ENCODE data around the gene HOXD13. TPM values are rescaled to one million over a fixed set of nuclear protein-coding genes. Genes with fewer than 3 reads are reported as not detected.

The HOXD13 gene
- total and polyA plus RNA-seq, 9 donors = 0.05 to 0.45 (median 0.10) TPM; not detected in 3

- peak; percentile 90 for DNase-seq
- H3K9me3 ChIP-seq (replicated peaks; ENCODE audit: control insufficient read depth, low read depth, low read length) = no peaks in the 10 kb centered on the region
- peaks cover 29% of the 10 kb centered on the region for H3K4me1 ChIP-seq (ENCODE audit: control insufficient read depth, insufficient read depth, low read length)
- H3K27me3 ChIP-seq (ENCODE audit: control insufficient read depth, insufficient read depth, low read length) = peaks cover 93% of the 10 kb centered on the region
- WGBS (ENCODE audit: insufficient coverage) = 4% methylated on average over 59 of the region's 66 CpGs
- peak within 1 kb of the TSS; percentile 21 for H3K4me3 ChIP-seq (ENCODE audit: low read length)
- H3K27ac ChIP-seq (ENCODE audit: low read length) = peak within 1 kb of the TSS; percentile 10
- no peaks in the 10 kb centered on the region for H3K36me3 ChIP-seq (ENCODE audit: control insufficient read depth, insufficient read depth, low read length)
These were observed 23.6 kb downstream of the HOXD13 start, which contains the start of gene HOXD10 for GRCh38 chr2:176115883-176116813. Gene HOXD10, plus strand, starts transcription at chr2:176116778. Its CDS starts 56 bp downstream, at chr2:176116834.

- no peak overlapping the region for H3K4me3 ChIP-seq (ENCODE audit: low read length)
- H3K9me3 ChIP-seq (replicated peaks; ENCODE audit: control insufficient read depth, low read depth, low read length) = no peaks in the 10 kb centered on the region
- H3K36me3 ChIP-seq (ENCODE audit: control insufficient read depth, insufficient read depth, low read length) = no peaks in the 10 kb centered on the region
- H3K27ac ChIP-seq (ENCODE audit: low read length) = no peak overlapping the region
- WGBS (ENCODE audit: insufficient coverage) = 18% methylated on average over 40 of the region's 40 CpGs
- H3K4me1 ChIP-seq (ENCODE audit: control insufficient read depth, insufficient read depth, low read length) = peaks cover 30% of the 10 kb centered on the region
- no peak for DNase-seq
- H3K27me3 ChIP-seq (ENCODE audit: control insufficient read depth, insufficient read depth, low read length) = peaks cover 94% of the 10 kb centered on the region
These were observed 24.8 kb downstream of the HOXD13 start for GRCh38 chr2:176117162-176117822.

DNA sequence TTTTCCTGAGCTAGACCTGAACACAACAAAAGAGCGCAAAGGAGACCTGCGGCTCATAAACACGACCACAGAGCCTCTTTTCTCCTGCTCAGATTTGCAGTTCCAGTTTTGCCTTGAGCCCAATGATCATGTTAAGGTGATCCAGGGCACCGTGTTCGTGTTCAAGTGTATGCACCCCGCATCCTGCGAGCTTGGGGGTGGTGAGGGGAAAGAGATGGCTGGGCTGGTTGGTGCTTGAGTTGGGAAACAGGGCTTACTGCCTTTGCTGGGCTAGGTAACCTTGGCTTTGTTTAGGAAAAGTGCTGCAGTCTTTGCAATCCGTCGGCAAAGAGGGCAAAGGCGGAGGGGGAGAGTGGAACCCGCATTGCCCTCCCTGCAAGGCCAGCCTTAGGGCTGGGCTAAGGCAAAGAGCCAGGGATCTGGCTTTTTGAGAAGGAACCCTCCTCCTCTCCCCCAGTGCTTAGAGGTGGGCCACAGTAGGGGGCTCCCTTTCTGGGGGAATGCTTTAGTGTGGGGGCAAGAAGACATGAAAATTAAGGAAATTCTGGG lies 25.4 kb downstream of the HOXD13 start:
- WGBS (ENCODE audit: insufficient coverage) = 24% methylated on average over 7 of the region's 11 CpGs

DNA sequence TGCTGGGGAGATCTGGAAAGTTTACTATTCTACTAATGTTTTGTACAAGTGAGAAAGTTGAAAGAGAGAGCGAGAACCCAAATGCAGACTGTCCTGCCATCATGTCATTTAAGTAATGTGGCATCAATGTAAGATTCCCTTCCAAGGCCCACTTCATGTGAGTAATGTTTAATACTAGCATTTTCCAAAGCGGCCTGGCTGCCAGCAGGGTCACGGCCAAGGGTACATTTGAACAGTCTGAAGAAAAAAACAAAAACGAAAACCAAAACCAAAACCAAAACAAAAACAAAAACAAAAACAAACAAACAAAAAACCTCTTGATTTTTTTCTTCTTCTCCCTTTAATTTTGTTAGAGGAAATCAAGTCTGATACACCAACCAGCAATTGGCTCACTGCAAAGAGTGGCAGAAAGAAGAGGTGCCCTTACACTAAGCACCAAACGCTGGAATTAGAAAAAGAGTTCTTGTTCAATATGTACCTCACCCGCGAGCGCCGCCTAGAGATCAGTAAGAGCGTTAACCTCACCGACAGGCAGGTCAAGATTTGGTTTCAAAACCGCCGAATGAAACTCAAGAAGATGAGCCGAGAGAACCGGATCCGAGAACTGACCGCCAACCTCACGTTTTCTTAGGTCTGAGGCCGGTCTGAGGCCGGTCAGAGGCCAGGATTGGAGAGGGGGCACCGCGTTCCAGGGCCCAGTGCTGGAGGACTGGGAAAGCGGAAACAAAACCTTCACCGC lies 26.2 kb downstream of the HOXD13 start:
- no peak for DNase-seq
- Histone ChIP-seq H3K36me3 (ENCODE audit: control insufficient read depth, insufficient read depth, low read length) (no peaks in the 10 kb centered on the region), H3K27ac (ENCODE audit: low read length) (no peak overlapping the region), H3K4me3 (ENCODE audit: low read length) (no peak overlapping the region), H3K4me1 (ENCODE audit: control insufficient read depth, insufficient read depth, low read length) (peaks cover 27% of the 10 kb centered on the region), H3K27me3 (ENCODE audit: control insufficient read depth, insufficient read depth, low read length) (peaks cover 94% of the 10 kb centered on the region), H3K9me3 (replicated peaks; ENCODE audit: control insufficient read depth, low read depth, low read length) (no peaks in the 10 kb centered on the region)
- WGBS (ENCODE audit: insufficient coverage) = 13% methylated on average over 16 of the region's 24 CpGs

More for the DNA sequence above, 25.4 kb downstream of the HOXD13 start:
- Histone ChIP-seq H3K27me3 (ENCODE audit: control insufficient read depth, insufficient read depth, low read length) (peaks cover 94% of the 10 kb centered on the region), H3K27ac (ENCODE audit: low read length) (no peak overlapping the region), H3K4me3 (ENCODE audit: low read length) (no peak overlapping the region), H3K4me1 (ENCODE audit: control insufficient read depth, insufficient read depth, low read length) (peaks cover 27% of the 10 kb centered on the region), H3K36me3 (ENCODE audit: control insufficient read depth, insufficient read depth, low read length) (no peaks in the 10 kb centered on the region), H3K9me3 (replicated peaks; ENCODE audit: control insufficient read depth, low read depth, low read length) (no peaks in the 10 kb centered on the region)
- no peak for DNase-seq

DNA sequence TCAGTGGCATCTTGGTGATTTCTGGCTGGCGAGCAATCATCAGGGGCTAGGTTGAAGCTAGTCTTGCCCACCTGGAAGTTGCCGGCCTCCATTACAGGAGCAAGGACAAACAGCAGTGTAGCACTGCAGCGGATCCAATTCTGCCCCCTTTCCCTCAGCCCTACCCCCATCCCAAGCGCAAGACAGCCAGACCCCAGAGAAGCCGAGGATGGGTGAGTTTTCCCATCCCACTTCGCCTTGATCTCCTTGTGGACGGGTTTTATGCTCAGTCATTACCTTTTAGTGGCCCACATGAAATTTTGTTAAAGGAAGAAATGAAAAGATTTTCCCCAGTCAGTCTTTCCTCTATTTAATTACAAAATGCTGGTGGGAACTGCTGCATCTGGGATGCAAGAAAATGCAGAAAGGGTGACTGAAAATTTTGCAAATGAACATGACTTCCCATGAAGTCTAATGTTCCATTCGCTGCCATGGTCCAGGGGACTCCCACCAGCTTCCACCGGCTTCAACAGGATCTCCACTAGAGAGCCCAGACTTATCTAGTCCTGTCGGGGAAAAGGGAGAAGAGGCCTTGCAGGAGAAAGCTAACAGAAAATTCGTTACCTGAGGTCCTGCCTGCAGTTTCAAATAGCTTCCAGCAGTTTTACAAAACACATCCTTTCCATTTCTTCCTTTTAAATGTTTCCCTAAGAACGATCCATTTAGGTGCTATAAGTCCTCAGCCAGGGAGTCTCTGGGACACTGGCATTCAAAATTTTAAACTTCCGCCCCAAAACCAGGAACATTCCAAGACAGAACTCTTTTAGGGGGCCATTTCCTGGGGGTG lies 28.1 kb downstream of the HOXD13 start:
- Histone ChIP-seq H3K36me3 (ENCODE audit: control insufficient read depth, insufficient read depth, low read length) (no peaks in the 10 kb centered on the region), H3K4me1 (ENCODE audit: control insufficient read depth, insufficient read depth, low read length) (peaks cover 27% of the 10 kb centered on the region), H3K4me3 (ENCODE audit: low read length) (no peak overlapping the region), H3K27me3 (ENCODE audit: control insufficient read depth, insufficient read depth, low read length) (peaks cover 97% of the 10 kb centered on the region), H3K9me3 (replicated peaks; ENCODE audit: control insufficient read depth, low read depth, low read length) (no peaks in the 10 kb centered on the region), H3K27ac (ENCODE audit: low read length) (no peak overlapping the region)
- DNase-seq = no peak
- 50% methylated on average over 4 of the region's 13 CpGs for WGBS (ENCODE audit: insufficient coverage)

GRCh38 chr2:176121190-176122051 lies 28.9 kb downstream of the HOXD13 start:
- no peak for DNase-seq
- Histone ChIP-seq H3K36me3 (ENCODE audit: control insufficient read depth, insufficient read depth, low read length) (no peaks in the 10 kb centered on the region), H3K9me3 (replicated peaks; ENCODE audit: control insufficient read depth, low read depth, low read length) (no peaks in the 10 kb centered on the region), H3K4me3 (ENCODE audit: low read length) (no peak overlapping the region), H3K4me1 (ENCODE audit: control insufficient read depth, insufficient read depth, low read length) (peaks cover 21% of the 10 kb centered on the region), H3K27ac (ENCODE audit: low read length) (no peak overlapping the region), H3K27me3 (ENCODE audit: control insufficient read depth, insufficient read depth, low read length) (peaks cover 96% of the 10 kb centered on the region)
- WGBS (ENCODE audit: insufficient coverage) = 15% methylated on average over 22 of the region's 53 CpGs

DNA sequence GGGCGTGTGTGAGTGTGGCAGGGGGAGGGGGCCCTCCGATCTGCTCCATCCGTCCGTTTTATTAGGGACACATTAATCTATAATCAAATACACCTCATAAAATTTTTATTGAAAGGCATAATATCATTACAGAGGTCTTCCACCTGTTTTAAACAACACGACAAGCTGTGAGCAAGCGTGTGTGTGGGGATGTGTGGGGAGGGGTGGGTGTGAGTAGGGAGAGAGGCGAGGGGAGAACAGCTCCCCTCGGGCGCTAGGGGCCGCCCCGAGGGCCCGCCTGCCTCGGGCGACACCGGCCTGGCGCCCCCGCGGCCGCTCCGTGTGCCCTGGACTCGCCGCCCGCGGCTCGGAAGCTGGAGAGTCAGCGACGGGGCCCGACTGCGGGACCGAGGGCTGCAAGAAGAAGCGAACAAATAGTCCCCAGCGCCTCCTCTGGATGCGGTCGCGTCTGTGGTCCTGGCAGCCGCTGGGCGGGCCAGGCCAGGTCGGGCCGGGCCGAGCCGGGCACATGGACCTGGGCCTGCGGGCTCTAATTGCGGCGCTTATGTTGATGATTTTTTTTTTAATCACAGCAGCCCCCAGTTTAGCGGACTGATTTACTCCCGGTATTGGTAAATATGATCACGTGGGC lies 29.6 kb downstream of the HOXD13 start:
- DNase-seq = peak; percentile 92

GRCh38 chr2:176122683-176123410 lies 30.3 kb downstream of the HOXD13 start, which contains the start of gene HOXD9:
Gene HOXD9, plus strand, starts transcription at chr2:176122719. Its CDS starts 50 bp downstream, at chr2:176122769.
- Histone ChIP-seq H3K9me3 (replicated peaks; ENCODE audit: control insufficient read depth, low read depth, low read length) (no peaks in the 10 kb centered on the region), H3K4me1 (ENCODE audit: control insufficient read depth, insufficient read depth, low read length) (peaks cover 10% of the 10 kb centered on the region), H3K4me3 (ENCODE audit: low read length) (peak within 1 kb of the TSS; percentile 57), H3K27me3 (ENCODE audit: control insufficient read depth, insufficient read depth, low read length) (peaks cover 89% of the 10 kb centered on the region), H3K27ac (ENCODE audit: low read length) (no peak within 1 kb of the TSS), H3K36me3 (ENCODE audit: control insufficient read depth, insufficient read depth, low read length) (no peaks in the 10 kb centered on the region)
- no peak for DNase-seq
- under 1% methylated on average over 52 of the region's 84 CpGs for WGBS (ENCODE audit: insufficient coverage)

More for the DNA sequence above, 29.6 kb downstream of the HOXD13 start:
- Histone ChIP-seq H3K4me1 (ENCODE audit: control insufficient read depth, insufficient read depth, low read length) (peaks cover 17% of the 10 kb centered on the region), H3K27me3 (ENCODE audit: control insufficient read depth, insufficient read depth, low read length) (peaks cover 95% of the 10 kb centered on the region), H3K27ac (ENCODE audit: low read length) (no peak overlapping the region), H3K9me3 (replicated peaks; ENCODE audit: control insufficient read depth, low read depth, low read length) (no peaks in the 10 kb centered on the region), H3K36me3 (ENCODE audit: control insufficient read depth, insufficient read depth, low read length) (no peaks in the 10 kb centered on the region), H3K4me3 (ENCODE audit: low read length) (peak overlapping the region; percentile 57)
- 1% methylated on average over 40 of the region's 47 CpGs for WGBS (ENCODE audit: insufficient coverage)

Measured in muscle of leg (tissue), 11 donors.